BE2C (cell line): ENCODE measurements around the gene NDOR1.

Source experiments
- DNase-seq: peaks from one replicate; pipeline ENCODE4 v3.0.0-alpha.2; 2020
- H3K27me3 ChIP-seq: fragments of 250-450 bp; sonication (Bioruptor Pico); 2 replicates; pipeline ENCODE4 v1.5.1; 2020; ENCODE audit warnings: mild to moderate bottlenecking
- H3K36me3 ChIP-seq: fragments of 250-450 bp; sonication (Bioruptor Pico); 2 replicates; pipeline ENCODE4 v1.5.1; 2020; ENCODE audit warnings: mild to moderate bottlenecking
- H3K4me1 ChIP-seq: fragments of 250-450 bp; sonication (Bioruptor Pico); 2 replicates; pipeline ENCODE4 v1.5.1; 2020
- H3K4me3 ChIP-seq: 2 replicates; pipeline ENCODE4 v1.5.1; 2011; ENCODE audit warnings: low read depth, low read length
- H3K9me3 ChIP-seq: fragments of 250-450 bp; sonication (Bioruptor Pico); 2 replicates; pipeline ENCODE4 v1.5.1; 2020
- CTCF ChIP-seq: IDR thresholded peaks from 2 replicates; pipeline ENCODE4 v1.5.1; 2012; ENCODE audit warnings: mild to moderate bottlenecking, low read depth, low read length

Gene NDOR1

GRCh38 chr9:137163805-137164204, 41.7 kb upstream of the NDOR1 start:
- Histone ChIP-seq H3K9me3 (no peaks in the 10 kb centered on the region), H3K4me1 (no peaks in the 10 kb centered on the region; the same call in 1 of the 2 replicates), H3K27me3 (peaks cover 47% of the 10 kb centered on the region), H3K4me3 (no peak overlapping the region), H3K36me3 (no peaks in the 10 kb centered on the region)
- DNase-seq: no peak
- TF ChIP-seq CTCF: no peak

DNA sequence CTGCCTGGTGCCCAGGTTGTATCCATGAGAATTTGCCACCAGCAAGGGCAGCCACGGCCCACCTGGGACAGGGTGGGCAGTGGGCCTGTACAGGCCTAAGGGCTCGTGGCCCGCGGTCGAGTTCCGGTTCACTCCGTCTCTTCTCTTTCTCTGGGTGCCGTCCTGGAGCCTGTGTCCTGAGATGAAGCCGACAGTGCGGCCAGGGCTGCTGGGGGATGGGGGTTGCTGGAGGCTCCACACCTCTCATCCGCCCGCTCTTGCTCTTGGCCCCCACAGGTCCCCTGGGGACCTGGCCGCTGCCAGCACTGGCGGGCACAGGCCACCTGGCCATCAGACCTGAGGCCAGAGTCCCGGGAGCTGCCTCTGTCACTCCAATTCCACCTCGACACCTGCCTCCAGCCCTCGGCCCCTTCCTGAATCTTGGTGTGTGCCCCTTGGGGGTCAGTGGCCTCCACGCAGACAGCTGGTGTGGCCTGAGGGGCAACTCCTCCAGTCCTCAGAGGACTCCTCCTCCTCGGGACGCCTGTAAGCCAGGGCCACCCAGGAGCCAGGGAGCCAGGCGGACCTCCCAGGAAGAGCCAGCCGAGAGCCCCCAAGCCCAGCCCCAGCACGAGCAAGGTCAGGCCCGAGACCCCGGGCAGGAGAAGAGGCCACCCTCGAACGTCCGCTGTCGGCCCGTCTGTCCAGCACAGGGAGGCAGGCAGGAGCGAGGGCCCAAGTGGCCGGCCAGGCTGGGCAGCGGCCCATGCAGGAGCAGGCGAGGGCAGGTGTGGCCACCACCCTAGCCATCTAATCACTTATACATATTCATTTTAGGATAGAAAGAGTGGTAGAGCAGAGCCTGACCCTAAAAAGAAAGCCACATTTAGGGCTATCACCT, 40.9 kb upstream of the NDOR1 start:
- Histone ChIP-seq H3K4me3 (no peak overlapping the region), H3K27me3 (peaks cover 55% of the 10 kb centered on the region), H3K9me3 (no peaks in the 10 kb centered on the region), H3K4me1 (no peaks in the 10 kb centered on the region; the same call in 1 of the 2 replicates), H3K36me3 (no peaks in the 10 kb centered on the region)
- no peak for DNase-seq
- no peak for TF ChIP-seq CTCF

DNA sequence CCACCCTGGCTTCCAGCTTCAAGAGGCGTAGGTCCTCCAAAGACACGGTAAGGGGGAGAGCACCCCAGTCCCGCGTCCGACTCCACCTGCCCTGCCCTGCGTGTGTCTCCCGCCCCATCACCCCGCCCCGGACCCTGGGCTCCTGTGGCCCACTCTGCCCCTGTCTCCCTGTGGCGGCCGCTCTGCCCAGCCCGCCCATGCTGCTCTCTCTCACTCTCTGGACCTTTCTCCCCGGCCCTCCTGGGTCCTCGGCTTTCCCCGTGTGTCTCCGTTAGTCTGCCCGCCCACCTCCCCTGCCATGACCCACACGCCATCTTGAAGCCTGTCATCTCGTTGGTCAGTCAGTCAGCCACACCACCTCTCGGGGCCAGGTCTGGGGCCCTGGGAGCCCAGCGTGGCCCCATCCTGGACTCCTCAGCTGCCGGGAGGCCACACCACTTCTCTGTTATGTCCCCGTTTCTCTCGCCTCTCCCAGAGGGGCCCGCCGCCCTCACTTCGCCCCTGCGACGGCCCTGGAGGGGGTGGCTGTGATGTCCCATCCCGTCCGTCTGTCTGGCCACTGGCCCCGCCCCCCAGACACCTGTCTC, 40.2 kb upstream of the NDOR1 start:
- DNase-seq: no peak
- TF ChIP-seq CTCF: no peak
- no peak overlapping the region for H3K4me3 ChIP-seq
- H3K36me3 ChIP-seq: no peaks in the 10 kb centered on the region
- no peaks in the 10 kb centered on the region for H3K9me3 ChIP-seq
- H3K27me3 ChIP-seq: peaks cover 62% of the 10 kb centered on the region
- no peaks in the 10 kb centered on the region for H3K4me1 ChIP-seq

DNA sequence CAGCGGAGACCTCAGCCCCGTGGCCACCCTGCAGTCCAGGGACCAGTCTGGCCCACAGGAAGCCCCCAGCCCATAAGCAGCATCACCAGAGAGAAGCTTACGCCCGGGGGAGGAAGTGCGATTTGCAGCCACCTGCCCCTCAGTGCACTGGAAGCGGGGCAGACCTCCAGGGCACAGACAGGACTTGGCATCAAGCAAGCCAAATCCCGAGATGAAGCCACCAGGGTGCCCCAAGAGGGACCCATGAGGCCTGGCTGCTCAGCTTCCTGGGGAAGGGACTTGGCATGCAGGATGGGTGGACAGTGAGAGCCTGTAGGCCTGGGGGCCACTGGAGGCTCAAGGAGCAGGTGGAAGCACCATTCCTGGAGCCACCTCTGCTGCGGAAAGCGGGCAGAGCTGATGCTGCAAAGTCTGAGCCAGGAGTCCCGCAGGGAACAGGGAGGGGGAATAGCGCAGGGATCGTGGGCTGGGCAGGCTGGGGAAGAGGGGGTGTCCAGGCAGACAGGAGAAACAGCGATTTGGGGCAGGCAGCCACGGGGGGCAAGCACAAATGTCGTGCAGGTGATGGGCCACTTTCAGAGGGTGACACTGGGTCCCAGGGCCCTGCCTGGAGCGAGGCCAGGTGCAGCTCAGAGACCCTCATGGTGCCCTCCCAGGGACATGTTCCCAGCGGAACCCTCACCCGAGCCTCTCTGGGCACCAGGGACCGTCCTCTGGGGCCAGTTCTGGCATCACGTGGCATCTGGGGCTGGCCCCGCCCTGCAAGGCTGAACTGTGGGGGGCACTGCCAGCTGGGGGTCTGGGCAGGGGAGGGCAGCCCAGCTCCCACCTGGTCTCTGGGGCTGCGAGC, 38.9 kb upstream of the NDOR1 start:
- Histone ChIP-seq H3K4me3 (no peak overlapping the region), H3K4me1 (no peaks in the 10 kb centered on the region), H3K36me3 (no peaks in the 10 kb centered on the region), H3K9me3 (no peaks in the 10 kb centered on the region), H3K27me3 (peaks cover 64% of the 10 kb centered on the region)
- TF ChIP-seq CTCF: no peak
- no peak for DNase-seq

DNA sequence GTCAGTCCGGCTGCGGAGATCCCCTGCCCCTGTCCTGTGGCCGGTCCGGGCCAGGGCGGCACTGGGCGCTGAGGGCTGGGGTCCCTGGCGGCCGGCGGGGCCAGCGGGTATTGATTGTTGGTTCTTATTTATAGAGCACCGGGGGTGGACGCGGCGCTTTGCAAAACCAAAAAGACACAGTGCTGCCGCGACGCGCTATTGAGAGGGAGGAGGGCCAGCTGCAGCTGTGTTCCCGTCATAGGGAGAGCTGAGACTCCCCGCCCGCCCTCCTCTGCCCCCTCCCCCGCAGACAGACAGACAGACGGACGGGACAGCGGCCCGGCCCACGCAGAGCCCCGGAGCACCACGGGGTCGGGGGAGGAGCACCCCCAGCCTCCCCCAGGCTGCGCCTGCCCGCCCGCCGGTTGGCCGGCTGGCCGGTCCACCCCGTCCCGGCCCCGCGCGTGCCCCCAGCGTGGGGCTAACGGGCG, 38.2 kb upstream of the NDOR1 start:
- no peak for DNase-seq
- Histone ChIP-seq H3K4me1 (no peaks in the 10 kb centered on the region), H3K4me3 (no peak overlapping the region), H3K36me3 (no peaks in the 10 kb centered on the region), H3K27me3 (peaks cover 64% of the 10 kb centered on the region), H3K9me3 (no peaks in the 10 kb centered on the region)
- TF ChIP-seq CTCF: no peak
